ENCODE measurements around the gene TRIP13. TPM values are rescaled to one million over a fixed set of nuclear protein-coding genes. Genes with fewer than 3 reads are reported as not detected.

The TRIP13 gene
- total RNA-seq, 3 donors from 2014 or later = 0.96 to 2.3 (median 1.5) TPM

DNA sequence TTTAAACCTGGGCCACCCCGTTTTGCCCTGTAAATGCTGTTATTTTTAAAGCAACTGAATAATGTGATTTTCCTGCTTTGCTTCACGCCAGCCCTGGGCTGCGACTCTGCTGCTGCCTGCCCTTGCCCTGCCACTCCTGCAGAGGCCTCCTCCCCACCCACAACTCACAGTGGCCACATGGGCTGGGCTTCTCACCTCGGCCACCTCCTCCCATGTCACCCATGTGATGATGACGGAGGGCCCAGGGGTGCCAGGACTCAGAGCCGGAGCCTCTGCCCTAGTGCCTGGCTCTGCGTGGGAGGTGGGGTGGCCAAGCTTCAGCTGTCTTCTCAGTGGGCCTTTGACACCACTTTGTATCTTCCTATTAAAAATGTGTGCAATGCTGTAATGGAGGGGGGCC, 67.9 kb downstream of the TRIP13 start:
- Histone ChIP-seq H3K27me3 (peaks cover 0 to 10% of the 10 kb centered on the region in 2 donors), H3K27ac (no peak overlapping the region), H3K4me1 (peaks cover 9 to 11% of the 10 kb centered on the region in 2 donors), H3K36me3 (no peaks in the 10 kb centered on the region), H3K9me3 (no peaks in the 10 kb centered on the region), H3K4me3 (no peak overlapping the region)
- DNase-seq (ENCODE audit: low spot score in 2 of 2) = no peak
- intact Hi-C loops (cut with DNase I; ENCODE audit: low total_unique reads) = no loop called here
- TF ChIP-seq POLR2AphosphoS5 (IDR thresholded peaks at IDR 0.05) (no peak), POLR2A (IDR thresholded peaks at IDR 0.05) (no peak)
- TF ChIP-seq, protein P1, sequence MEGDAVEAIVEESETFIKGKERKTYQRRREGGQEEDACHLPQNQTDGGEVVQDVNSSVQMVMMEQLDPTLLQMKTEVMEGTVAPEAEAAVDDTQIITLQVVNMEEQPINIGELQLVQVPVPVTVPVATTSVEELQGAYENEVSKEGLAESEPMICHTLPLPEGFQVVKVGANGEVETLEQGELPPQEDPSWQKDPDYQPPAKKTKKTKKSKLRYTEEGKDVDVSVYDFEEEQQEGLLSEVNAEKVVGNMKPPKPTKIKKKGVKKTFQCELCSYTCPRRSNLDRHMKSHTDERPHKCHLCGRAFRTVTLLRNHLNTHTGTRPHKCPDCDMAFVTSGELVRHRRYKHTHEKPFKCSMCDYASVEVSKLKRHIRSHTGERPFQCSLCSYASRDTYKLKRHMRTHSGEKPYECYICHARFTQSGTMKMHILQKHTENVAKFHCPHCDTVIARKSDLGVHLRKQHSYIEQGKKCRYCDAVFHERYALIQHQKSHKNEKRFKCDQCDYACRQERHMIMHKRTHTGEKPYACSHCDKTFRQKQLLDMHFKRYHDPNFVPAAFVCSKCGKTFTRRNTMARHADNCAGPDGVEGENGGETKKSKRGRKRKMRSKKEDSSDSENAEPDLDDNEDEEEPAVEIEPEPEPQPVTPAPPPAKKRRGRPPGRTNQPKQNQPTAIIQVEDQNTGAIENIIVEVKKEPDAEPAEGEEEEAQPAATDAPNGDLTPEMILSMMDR (IDR thresholded peaks at IDR 0.05) = no peak

DNA sequence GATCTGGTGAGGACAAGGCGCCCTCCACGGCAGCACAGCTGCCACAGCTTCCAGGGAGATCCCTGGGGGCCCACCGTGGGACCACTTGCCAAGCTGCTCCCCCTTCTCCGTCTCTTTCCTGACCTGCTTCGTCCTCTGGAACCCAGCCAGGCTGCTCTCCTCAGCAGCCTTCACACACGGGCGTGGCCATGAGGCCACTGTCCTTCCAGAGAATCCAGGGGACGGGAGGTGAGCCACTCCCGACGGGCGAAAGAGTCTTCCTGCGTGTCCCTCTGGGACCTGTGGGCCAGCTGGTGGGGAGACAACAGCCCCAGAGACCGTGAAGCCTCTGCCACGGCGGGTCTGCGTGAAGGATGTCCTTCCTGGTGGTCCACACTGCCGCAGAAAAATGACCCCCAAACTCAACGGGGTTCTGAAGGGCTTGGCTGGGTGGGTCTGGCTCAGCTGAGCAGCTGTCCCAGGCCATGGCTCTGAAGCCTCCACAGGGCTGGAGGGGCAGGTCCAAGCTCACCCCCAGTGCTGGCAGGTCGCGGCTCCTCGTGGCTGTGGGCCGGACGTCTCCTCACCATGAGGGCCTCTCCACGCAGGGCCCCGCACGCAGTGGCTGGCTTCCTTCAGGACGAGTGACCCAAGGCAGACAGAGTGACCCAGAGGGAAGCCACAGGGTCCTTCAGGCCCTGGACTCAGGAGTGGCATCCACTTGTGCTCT, 68.5 kb downstream of the TRIP13 start:
- Histone ChIP-seq H3K27ac (no peak overlapping the region), H3K36me3 (no peaks in the 10 kb centered on the region), H3K4me1 (peaks cover 9 to 11% of the 10 kb centered on the region in 2 donors), H3K27me3 (peaks cover 0 to 10% of the 10 kb centered on the region in 2 donors), H3K9me3 (no peaks in the 10 kb centered on the region), H3K4me3 (no peak overlapping the region)
- TF ChIP-seq, protein P1 (IDR thresholded peaks at IDR 0.05) = no peak
- TF ChIP-seq POLR2AphosphoS5 (IDR thresholded peaks at IDR 0.05) (no peak), POLR2A (IDR thresholded peaks at IDR 0.05) (no peak)
- intact Hi-C loops (cut with DNase I; ENCODE audit: low total_unique reads) = no loop called here
- peak in 1 of 2 donors; percentile 17 for DNase-seq (ENCODE audit: low spot score in 2 of 2)

DNA sequence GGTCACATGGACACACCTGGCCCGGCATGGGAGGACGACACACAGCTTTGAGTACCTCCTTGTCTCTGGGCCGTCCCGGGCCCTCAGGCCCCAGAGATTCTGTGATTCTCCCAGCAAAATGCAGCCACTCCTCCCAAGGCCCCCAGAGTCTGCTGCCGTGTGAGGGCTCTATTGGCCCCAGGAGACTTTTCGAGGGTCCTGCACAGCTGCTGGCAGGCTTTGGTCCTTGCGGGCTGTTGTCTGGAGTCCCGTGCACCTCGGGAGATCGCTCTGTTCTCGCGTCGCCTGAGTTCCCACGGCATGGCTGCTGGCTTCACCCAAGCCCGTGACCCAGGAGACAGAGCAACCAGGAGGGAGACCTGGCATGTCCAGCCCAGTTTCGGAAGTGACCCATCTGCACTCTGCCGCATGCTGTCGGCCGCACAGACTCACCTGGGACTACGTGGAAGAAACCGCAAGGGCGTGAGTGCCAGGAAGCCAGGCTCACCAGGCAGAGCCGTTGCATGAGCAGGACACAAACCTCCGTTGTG, 69.1 kb downstream of the TRIP13 start:
- H3K4me1 ChIP-seq = peaks cover 5 to 8% of the 10 kb centered on the region in 2 donors
- H3K36me3 ChIP-seq = no peaks in the 10 kb centered on the region
- no peaks in the 10 kb centered on the region for H3K9me3 ChIP-seq
- intact Hi-C loops (cut with DNase I; ENCODE audit: low total_unique reads) = no loop called here
- peaks cover 0 to 10% of the 10 kb centered on the region in 2 donors for H3K27me3 ChIP-seq
- no peak overlapping the region for H3K4me3 ChIP-seq
- no peak overlapping the region for H3K27ac ChIP-seq
- TF ChIP-seq, protein P1 (IDR thresholded peaks at IDR 0.05) = no peak
- TF ChIP-seq POLR2AphosphoS5 (IDR thresholded peaks at IDR 0.05) = no peak
- TF ChIP-seq POLR2A (IDR thresholded peaks at IDR 0.05) = no peak
- peak in 1 of 2 donors; percentile 13 for DNase-seq (ENCODE audit: low spot score in 2 of 2)

DNA sequence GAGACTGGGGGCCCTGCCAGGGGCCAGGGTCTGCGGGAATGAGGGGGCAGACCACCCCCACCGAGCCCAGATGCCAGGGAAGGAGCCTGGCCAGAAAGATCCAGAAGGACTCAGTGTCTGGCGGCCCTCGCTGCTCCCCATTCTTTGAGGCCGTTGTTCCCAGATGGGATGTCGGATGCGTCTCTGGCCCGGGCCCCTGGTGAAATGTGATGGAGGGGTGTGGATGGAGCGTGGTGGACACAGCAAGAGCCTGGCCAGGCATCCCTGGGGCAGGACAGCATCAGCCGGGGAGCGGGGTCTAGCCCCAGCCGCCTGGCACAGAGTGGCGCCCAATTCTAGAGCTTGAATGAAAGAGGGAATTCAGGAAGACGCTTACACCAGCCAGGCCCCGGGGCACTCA, 69.7 kb downstream of the TRIP13 start:
- DNase-seq (ENCODE audit: low spot score in 2 of 2) = peak in 1 of 2 donors; percentile 10
- Histone ChIP-seq H3K27ac (no peak overlapping the region), H3K36me3 (no peaks in the 10 kb centered on the region), H3K4me3 (no peak overlapping the region), H3K4me1 (peaks cover 0 to 2% of the 10 kb centered on the region in 2 donors), H3K9me3 (no peaks in the 10 kb centered on the region), H3K27me3 (peaks cover 0 to 10% of the 10 kb centered on the region in 2 donors)
- TF ChIP-seq, protein P1 (IDR thresholded peaks at IDR 0.05) = no peak
- TF ChIP-seq POLR2A (IDR thresholded peaks at IDR 0.05) (no peak), POLR2AphosphoS5 (IDR thresholded peaks at IDR 0.05) (no peak)
- intact Hi-C loops (cut with DNase I; ENCODE audit: low total_unique reads) = no loop called here

DNA sequence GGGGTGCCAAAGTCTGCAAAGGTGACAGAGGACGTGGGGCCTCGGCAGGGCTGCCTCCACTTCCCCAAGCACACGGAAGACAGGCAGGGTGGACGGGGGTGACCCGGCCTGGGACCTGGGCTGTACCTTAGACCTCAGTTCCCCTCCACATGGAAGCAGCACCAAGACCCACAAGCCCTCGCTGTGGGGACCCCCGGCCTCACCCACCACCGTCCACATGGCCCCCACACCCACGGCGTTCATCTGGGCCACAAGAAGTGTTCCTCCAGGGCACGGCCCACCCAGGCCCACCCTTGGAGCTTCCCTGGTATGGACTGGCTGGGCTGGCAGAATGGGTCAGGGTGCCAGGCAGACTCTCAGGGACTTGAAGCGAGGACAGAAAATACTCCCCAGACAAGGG, 70.1 kb downstream of the TRIP13 start:
- H3K27me3 ChIP-seq = peaks cover 0 to 10% of the 10 kb centered on the region in 2 donors
- peak overlapping the region in 1 of 2 donors; percentile 74 for H3K27ac ChIP-seq
- intact Hi-C loops (cut with DNase I; ENCODE audit: low total_unique reads) = no loop called here
- no peaks in the 10 kb centered on the region for H3K9me3 ChIP-seq
- DNase-seq (ENCODE audit: low spot score in 2 of 2) = no peak
- H3K36me3 ChIP-seq = no peaks in the 10 kb centered on the region
- H3K4me1 ChIP-seq = no peaks in the 10 kb centered on the region
- no peak overlapping the region for H3K4me3 ChIP-seq
- TF ChIP-seq, protein P1 (IDR thresholded peaks at IDR 0.05) = no peak
- TF ChIP-seq POLR2A (IDR thresholded peaks at IDR 0.05) (no peak), POLR2AphosphoS5 (IDR thresholded peaks at IDR 0.05) (no peak)
